Measurements from ENCODE around the gene B4GALNT4. TPM values are rescaled to one million over a fixed set of nuclear protein-coding genes. Genes with fewer than 3 reads are reported as not detected.

The B4GALNT4 gene
- total and polyA plus RNA-seq, 2 of the 8 experiments (the other 6 are each of a cell fraction or from before 2014, with no cell fraction given) = 40.9 to 76.3 TPM

DNA sequence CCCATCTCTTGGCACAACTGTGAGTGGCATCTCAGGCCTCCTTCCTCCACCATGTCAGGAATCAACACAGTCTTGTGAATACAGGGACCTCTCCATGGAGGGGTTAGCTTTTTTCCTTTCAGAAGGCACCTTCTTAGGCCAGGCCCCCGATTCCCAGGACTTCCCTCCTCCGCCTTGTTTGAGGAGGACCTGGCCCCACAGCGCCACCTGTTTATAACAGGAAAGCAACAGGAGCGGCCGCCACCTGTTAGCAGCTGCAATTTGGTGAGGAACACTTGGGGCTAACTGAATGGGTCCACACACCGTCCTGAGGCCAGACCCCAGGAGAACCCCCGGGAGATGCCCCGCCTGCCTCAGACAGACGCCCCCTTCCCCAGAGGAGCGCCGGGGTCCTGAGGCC lies 20.9 kb downstream of the B4GALNT4 start (continued):
- TF ChIP-seq RXRA (IDR thresholded peaks at IDR 0.05; ENCODE audit: insufficient read depth, low read depth, low read length) = no peak
- no peak for TF ChIP-seq RFX5 (IDR thresholded peaks at IDR 0.05; ENCODE audit: borderline replicate concordance, low read depth, low read length)
- TF ChIP-seq, protein P1, sequence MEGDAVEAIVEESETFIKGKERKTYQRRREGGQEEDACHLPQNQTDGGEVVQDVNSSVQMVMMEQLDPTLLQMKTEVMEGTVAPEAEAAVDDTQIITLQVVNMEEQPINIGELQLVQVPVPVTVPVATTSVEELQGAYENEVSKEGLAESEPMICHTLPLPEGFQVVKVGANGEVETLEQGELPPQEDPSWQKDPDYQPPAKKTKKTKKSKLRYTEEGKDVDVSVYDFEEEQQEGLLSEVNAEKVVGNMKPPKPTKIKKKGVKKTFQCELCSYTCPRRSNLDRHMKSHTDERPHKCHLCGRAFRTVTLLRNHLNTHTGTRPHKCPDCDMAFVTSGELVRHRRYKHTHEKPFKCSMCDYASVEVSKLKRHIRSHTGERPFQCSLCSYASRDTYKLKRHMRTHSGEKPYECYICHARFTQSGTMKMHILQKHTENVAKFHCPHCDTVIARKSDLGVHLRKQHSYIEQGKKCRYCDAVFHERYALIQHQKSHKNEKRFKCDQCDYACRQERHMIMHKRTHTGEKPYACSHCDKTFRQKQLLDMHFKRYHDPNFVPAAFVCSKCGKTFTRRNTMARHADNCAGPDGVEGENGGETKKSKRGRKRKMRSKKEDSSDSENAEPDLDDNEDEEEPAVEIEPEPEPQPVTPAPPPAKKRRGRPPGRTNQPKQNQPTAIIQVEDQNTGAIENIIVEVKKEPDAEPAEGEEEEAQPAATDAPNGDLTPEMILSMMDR (IDR thresholded peaks at IDR 0.05; ENCODE audit: control extremely low read depth in 1 of 3, insufficient read depth in 1 of 3, low read depth in 1 of 3, low read length in 3 of 3) = peak in 2 of 3 experiments; percentile 56 to 67; a peak in 3 of 4 replicates
- no peak for TF ChIP-seq CEBPB (IDR thresholded peaks at IDR 0.05; ENCODE audit: low read depth, low read length)
- TF ChIP-seq JUND (IDR thresholded peaks at IDR 0.05; ENCODE audit: low read length) = no peak
- TF ChIP-seq, protein P2, sequence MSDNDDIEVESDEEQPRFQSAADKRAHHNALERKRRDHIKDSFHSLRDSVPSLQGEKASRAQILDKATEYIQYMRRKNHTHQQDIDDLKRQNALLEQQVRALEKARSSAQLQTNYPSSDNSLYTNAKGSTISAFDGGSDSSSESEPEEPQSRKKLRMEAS (IDR thresholded peaks at IDR 0.05) = peak; percentile 53
- peak; percentile 37; the same call in 1 of the 2 replicates for TF ChIP-seq GABPA (IDR thresholded peaks at IDR 0.05; ENCODE audit: borderline replicate concordance, insufficient read depth, low read length)
- TF ChIP-seq, protein P3, sequence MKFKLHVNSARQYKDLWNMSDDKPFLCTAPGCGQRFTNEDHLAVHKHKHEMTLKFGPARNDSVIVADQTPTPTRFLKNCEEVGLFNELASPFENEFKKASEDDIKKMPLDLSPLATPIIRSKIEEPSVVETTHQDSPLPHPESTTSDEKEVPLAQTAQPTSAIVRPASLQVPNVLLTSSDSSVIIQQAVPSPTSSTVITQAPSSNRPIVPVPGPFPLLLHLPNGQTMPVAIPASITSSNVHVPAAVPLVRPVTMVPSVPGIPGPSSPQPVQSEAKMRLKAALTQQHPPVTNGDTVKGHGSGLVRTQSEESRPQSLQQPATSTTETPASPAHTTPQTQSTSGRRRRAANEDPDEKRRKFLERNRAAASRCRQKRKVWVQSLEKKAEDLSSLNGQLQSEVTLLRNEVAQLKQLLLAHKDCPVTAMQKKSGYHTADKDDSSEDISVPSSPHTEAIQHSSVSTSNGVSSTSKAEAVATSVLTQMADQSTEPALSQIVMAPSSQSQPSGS (IDR thresholded peaks at IDR 0.05; ENCODE audit: low read length) = no peak
- no peak for TF ChIP-seq SP2 (IDR thresholded peaks at IDR 0.05; ENCODE audit: low read length)
- no peak for TF ChIP-seq KDM1A (IDR thresholded peaks at IDR 0.05; ENCODE audit: borderline replicate concordance, low read length)
- no peak for TF ChIP-seq TBP (IDR thresholded peaks at IDR 0.05; ENCODE audit: low read depth, low read length)
- TF ChIP-seq TCF12 (IDR thresholded peaks at IDR 0.05; ENCODE audit: low read depth, low read length) = 0 out of 2 replicates have a peak, but pooled peaks have one; percentile 15
- no peak for TF ChIP-seq EZH2 (IDR thresholded peaks at IDR 0.05; ENCODE audit: low read depth, low read length, severe bottlenecking)

Data from H1 (cell line).